ENCODE results near the gene SCN4A. TPM values are rescaled to one million over a fixed set of nuclear protein-coding genes. Genes with fewer than 3 reads are reported as not detected.

The SCN4A gene
- total and polyA plus RNA-seq, 2 of the 13 experiments (the other 11 are each of a cell fraction or from before 2014, with no cell fraction given) = 0.02 to 0.03 TPM

- no peak for TF ChIP-seq SMARCE1 (IDR thresholded peaks at IDR 0.05; ENCODE audit: borderline replicate concordance)
- TF ChIP-seq ZNF644 (CRISPR knock-in tag; IDR thresholded peaks at IDR 0.05; ENCODE audit: low read depth) = peak; percentile 65; the same call in 1 of the 2 replicates
- no peak for TF ChIP-seq TSC22D2 (CRISPR knock-in tag; IDR thresholded peaks at IDR 0.05; ENCODE audit: borderline replicate concordance)
- TF ChIP-seq HIVEP1 (CRISPR knock-in tag; IDR thresholded peaks at IDR 0.05) = no peak
- no peak for TF ChIP-seq MAZ (IDR thresholded peaks at IDR 0.05; ENCODE audit: borderline replicate concordance, low read depth, low read length)
- TF ChIP-seq MAZ (CRISPR knock-in tag; IDR thresholded peaks at IDR 0.05; ENCODE audit: low read depth) = peak; percentile 50; the same call in 1 of the 2 replicates
- peak; percentile 86 for TF ChIP-seq ZNF121 (CRISPR knock-in tag; IDR thresholded peaks at IDR 0.05)
- no peak; the same call in 1 of the 2 replicates for TF ChIP-seq ZNF430 (CRISPR knock-in tag; IDR thresholded peaks at IDR 0.05)
- TF ChIP-seq ZSCAN9 (CRISPR knock-in tag; IDR thresholded peaks at IDR 0.05; ENCODE audit: borderline replicate concordance) = no peak
- TF ChIP-seq RXRA (CRISPR knock-in tag; IDR thresholded peaks at IDR 0.05) = peak; percentile 74; the same call in 1 of the 2 replicates
- TF ChIP-seq MXD4 (CRISPR knock-in tag; IDR thresholded peaks at IDR 0.05) = no peak
- TF ChIP-seq ARNTL (CRISPR knock-in tag; IDR thresholded peaks at IDR 0.05) = no peak
- TF ChIP-seq MATR3 (CRISPR knock-in tag; IDR thresholded peaks at IDR 0.05) = no peak
- TF ChIP-seq ZBTB46 (CRISPR knock-in tag; IDR thresholded peaks at IDR 0.05; ENCODE audit: borderline replicate concordance) = no peak
- no peak for TF ChIP-seq RFXAP (CRISPR knock-in tag; IDR thresholded peaks at IDR 0.05; ENCODE audit: borderline replicate concordance)
- TF ChIP-seq KAT8 (CRISPR knock-in tag; IDR thresholded peaks at IDR 0.05) = peak; percentile 52; the same call in 1 of the 2 replicates
- TF ChIP-seq RXRB (CRISPR knock-in tag; IDR thresholded peaks at IDR 0.05; ENCODE audit: borderline replicate concordance) = peak; percentile 86
- TF ChIP-seq ZFP62 (CRISPR knock-in tag; IDR thresholded peaks at IDR 0.05) = no peak
- TF ChIP-seq, protein P1, sequence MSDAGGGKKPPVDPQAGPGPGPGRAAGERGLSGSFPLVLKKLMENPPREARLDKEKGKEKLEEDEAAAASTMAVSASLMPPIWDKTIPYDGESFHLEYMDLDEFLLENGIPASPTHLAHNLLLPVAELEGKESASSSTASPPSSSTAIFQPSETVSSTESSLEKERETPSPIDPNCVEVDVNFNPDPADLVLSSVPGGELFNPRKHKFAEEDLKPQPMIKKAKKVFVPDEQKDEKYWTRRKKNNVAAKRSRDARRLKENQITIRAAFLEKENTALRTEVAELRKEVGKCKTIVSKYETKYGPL (CRISPR knock-in tag; IDR thresholded peaks at IDR 0.05) = no peak
- TF ChIP-seq, protein P2, sequence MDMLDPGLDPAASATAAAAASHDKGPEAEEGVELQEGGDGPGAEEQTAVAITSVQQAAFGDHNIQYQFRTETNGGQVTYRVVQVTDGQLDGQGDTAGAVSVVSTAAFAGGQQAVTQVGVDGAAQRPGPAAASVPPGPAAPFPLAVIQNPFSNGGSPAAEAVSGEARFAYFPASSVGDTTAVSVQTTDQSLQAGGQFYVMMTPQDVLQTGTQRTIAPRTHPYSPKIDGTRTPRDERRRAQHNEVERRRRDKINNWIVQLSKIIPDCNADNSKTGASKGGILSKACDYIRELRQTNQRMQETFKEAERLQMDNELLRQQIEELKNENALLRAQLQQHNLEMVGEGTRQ (IDR thresholded peaks at IDR 0.05; ENCODE audit: low read depth, low read length) = no peak
- TF ChIP-seq, protein P2 (CRISPR knock-in tag; IDR thresholded peaks at IDR 0.05; ENCODE audit: borderline replicate concordance) = no peak
- TF ChIP-seq RNF219 (CRISPR knock-in tag; IDR thresholded peaks at IDR 0.05) = no peak
- no peak for TF ChIP-seq DMAP1 (CRISPR knock-in tag; IDR thresholded peaks at IDR 0.05)
Measured at GRCh38 chr17:63956296-63956920, 16.3 kb downstream of the SCN4A start (continued).

All from HepG2 (cell line).